ENCODE measurements around the gene TGFBR3.

TGFBR3 gene

GRCh38 chr1:91916811-91917460 is 31.0 kb upstream of the TGFBR3 start:
- Histone ChIP-seq H3K9me3 (ENCODE audit: control extremely low read depth in 1 of 5, control insufficient read depth in 4 of 5, insufficient read depth in 2 of 5, low read depth in 1 of 5, low read length in 4 of 5) (no peaks in the 10 kb centered on the region), H3K4me3 (ENCODE audit: control insufficient read depth in 1 of 7, extremely low read depth in 1 of 7, insufficient read depth in 4 of 7, low read depth in 2 of 7, low read length in 6 of 7) (no peak overlapping the region), H3K36me3 (ENCODE audit: control insufficient read depth in 4 of 4, insufficient read depth in 4 of 4, low read length in 3 of 4) (no peaks in the 10 kb centered on the region), H3K27me3 (replicated peaks in 2 of 5; ENCODE audit: control insufficient read depth in 4 of 5, insufficient read depth in 5 of 5, low read length in 4 of 5) (no peaks in the 10 kb centered on the region), H3K27ac (ENCODE audit: insufficient read depth in 1 of 2, low read depth in 1 of 2, low read length in 2 of 2, poor library complexity in 1 of 2, severe bottlenecking in 2 of 2) (no peak overlapping the region), H3K4me1 (ENCODE audit: control extremely low read depth in 1 of 4, control insufficient read depth in 4 of 4, insufficient read depth in 4 of 4, low read length in 3 of 4) (no peaks in the 10 kb centered on the region)
- no peak for DNase-seq
- WGBS (ENCODE audit: insufficient coverage), result 90% methylated on average over 2 of the region's 5 CpGs
- POLR2A ChIA-PET, result no interaction called here
- CTCF ChIA-PET, result interaction anchor here (0.5 to 1.1 kb wide), 5 partner anchors 12 to 404 kb away, joined by 3 to 4 read pairs (median 3); no protein-coding TSS in a partner anchor

- H3K4me1 ChIP-seq (ENCODE audit: control extremely low read depth in 1 of 4, control insufficient read depth in 4 of 4, insufficient read depth in 4 of 4, low read length in 3 of 4), result no peaks in the 10 kb centered on the region
- no peaks in the 10 kb centered on the region for H3K9me3 ChIP-seq (ENCODE audit: control extremely low read depth in 1 of 5, control insufficient read depth in 4 of 5, insufficient read depth in 2 of 5, low read depth in 1 of 5, low read length in 4 of 5)
- ChIA-PET POLR2A (no interaction called here), CTCF (no interaction called here)
- no peak overlapping the region for H3K4me3 ChIP-seq (ENCODE audit: control insufficient read depth in 1 of 7, extremely low read depth in 1 of 7, insufficient read depth in 4 of 7, low read depth in 2 of 7, low read length in 6 of 7)
- H3K36me3 ChIP-seq (ENCODE audit: control insufficient read depth in 4 of 4, insufficient read depth in 4 of 4, low read length in 3 of 4), result no peaks in the 10 kb centered on the region
- no peaks in the 10 kb centered on the region for H3K27me3 ChIP-seq (replicated peaks in 2 of 5; ENCODE audit: control insufficient read depth in 4 of 5, insufficient read depth in 5 of 5, low read length in 4 of 5)
- no CpG with 5 or more reads among the region's 4 CpGs for WGBS (ENCODE audit: insufficient coverage)
- H3K27ac ChIP-seq (ENCODE audit: insufficient read depth in 1 of 2, low read depth in 1 of 2, low read length in 2 of 2, poor library complexity in 1 of 2, severe bottlenecking in 2 of 2), result no peak overlapping the region
- DNase-seq, result no peak
These were observed 30.1 kb upstream of the TGFBR3 start for GRCh38 chr1:91916046-91916445.

DNA sequence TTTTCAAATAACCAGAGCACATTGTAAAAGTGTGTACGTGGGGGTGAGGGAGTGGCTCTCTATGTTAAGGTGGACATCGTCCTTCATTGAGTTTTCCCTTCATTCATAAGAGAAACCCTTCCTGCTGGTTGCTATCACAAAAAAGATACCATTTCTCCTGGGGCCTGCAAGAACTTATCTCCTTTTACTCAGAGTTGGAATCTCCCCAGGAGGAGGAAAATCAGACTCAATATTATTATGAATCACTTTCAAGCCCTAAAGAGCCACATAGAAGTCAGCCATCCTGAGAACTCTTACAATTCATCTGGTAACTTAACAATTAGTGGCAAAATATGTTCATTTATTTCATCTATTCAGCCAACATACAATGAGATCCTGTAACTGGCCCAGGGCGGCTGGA is 27.1 kb upstream of the TGFBR3 start:
- no CpG with 5 or more reads among the region's 3 CpGs for WGBS (ENCODE audit: insufficient coverage)
- Histone ChIP-seq H3K27ac (ENCODE audit: insufficient read depth in 1 of 2, low read depth in 1 of 2, low read length in 2 of 2, poor library complexity in 1 of 2, severe bottlenecking in 2 of 2) (no peak overlapping the region), H3K4me3 (ENCODE audit: control insufficient read depth in 1 of 7, extremely low read depth in 1 of 7, insufficient read depth in 4 of 7, low read depth in 2 of 7, low read length in 6 of 7) (no peak overlapping the region), H3K36me3 (ENCODE audit: control insufficient read depth in 4 of 4, insufficient read depth in 4 of 4, low read length in 3 of 4) (no peaks in the 10 kb centered on the region), H3K9me3 (ENCODE audit: control extremely low read depth in 1 of 5, control insufficient read depth in 4 of 5, insufficient read depth in 2 of 5, low read depth in 1 of 5, low read length in 4 of 5) (no peaks in the 10 kb centered on the region), H3K4me1 (ENCODE audit: control extremely low read depth in 1 of 4, control insufficient read depth in 4 of 4, insufficient read depth in 4 of 4, low read length in 3 of 4) (no peaks in the 10 kb centered on the region), H3K27me3 (replicated peaks in 2 of 5; ENCODE audit: control insufficient read depth in 4 of 5, insufficient read depth in 5 of 5, low read length in 4 of 5) (no peaks in the 10 kb centered on the region)
- DNase-seq, result no peak
- ChIA-PET CTCF (no interaction called here), POLR2A (no interaction called here)

DNA sequence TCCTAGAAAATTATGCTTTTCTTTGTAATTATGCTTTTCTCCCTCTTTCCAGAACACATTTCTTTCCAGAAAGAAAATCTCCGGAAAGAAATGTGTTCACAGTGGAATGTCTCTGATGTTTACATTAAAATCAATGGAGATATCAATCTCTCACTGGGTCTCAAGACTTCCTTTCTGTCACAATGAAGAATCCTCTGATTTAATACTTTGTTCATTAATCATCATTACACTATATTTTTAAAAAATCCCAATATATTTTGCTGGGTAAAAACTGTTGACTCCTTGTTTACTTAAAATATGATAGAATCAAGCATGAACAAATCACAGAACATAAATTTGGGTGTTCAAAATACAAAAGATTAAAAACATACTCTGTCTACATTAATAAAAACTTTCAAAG is 26.3 kb upstream of the TGFBR3 start:
- H3K27me3 ChIP-seq (replicated peaks in 2 of 5; ENCODE audit: control insufficient read depth in 4 of 5, insufficient read depth in 5 of 5, low read length in 4 of 5), result no peaks in the 10 kb centered on the region
- H3K9me3 ChIP-seq (ENCODE audit: control extremely low read depth in 1 of 5, control insufficient read depth in 4 of 5, insufficient read depth in 2 of 5, low read depth in 1 of 5, low read length in 4 of 5), result no peaks in the 10 kb centered on the region
- no peak overlapping the region for H3K27ac ChIP-seq (ENCODE audit: insufficient read depth in 1 of 2, low read depth in 1 of 2, low read length in 2 of 2, poor library complexity in 1 of 2, severe bottlenecking in 2 of 2)
- no peak overlapping the region for H3K4me3 ChIP-seq (ENCODE audit: control insufficient read depth in 1 of 7, extremely low read depth in 1 of 7, insufficient read depth in 4 of 7, low read depth in 2 of 7, low read length in 6 of 7)
- H3K36me3 ChIP-seq (ENCODE audit: control insufficient read depth in 4 of 4, insufficient read depth in 4 of 4, low read length in 3 of 4), result no peaks in the 10 kb centered on the region
- DNase-seq, result no peak
- CTCF ChIA-PET, result no interaction called here
- POLR2A ChIA-PET, result interaction anchor here (0.7 kb wide), 1 partner anchor 355 kb away, joined by 4 read pairs; no protein-coding TSS in a partner anchor
- no peaks in the 10 kb centered on the region for H3K4me1 ChIP-seq (ENCODE audit: control extremely low read depth in 1 of 4, control insufficient read depth in 4 of 4, insufficient read depth in 4 of 4, low read length in 3 of 4)
- WGBS (ENCODE audit: insufficient coverage), result no CpG with 5 or more reads among the region's 1 CpG

DNA sequence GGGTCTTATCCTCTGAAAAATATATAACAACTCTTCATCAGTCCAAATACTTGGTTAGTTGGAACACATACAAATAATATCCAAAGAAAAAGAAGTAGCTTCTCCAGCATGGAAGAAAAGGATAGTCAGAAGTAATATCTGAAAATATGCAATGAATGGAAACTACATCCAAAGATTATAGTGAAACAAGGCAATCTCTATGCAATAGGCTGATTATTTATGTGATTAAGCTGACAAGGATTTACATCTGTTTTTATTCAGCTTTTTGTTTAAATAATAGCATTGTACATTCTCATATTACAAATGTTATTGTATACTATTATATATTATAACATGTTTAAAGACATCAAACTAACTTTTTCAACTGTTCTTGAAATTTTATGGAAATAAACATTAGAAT is 15.3 kb upstream of the TGFBR3 start:
- CTCF ChIA-PET, result interaction anchor here (0.7 to 1.6 kb wide), 4 partner anchors 10 to 388 kb away, joined by 3 to 4 read pairs (median 4); no protein-coding TSS in a partner anchor
- Histone ChIP-seq H3K27ac (ENCODE audit: insufficient read depth in 1 of 2, low read depth in 1 of 2, low read length in 2 of 2, poor library complexity in 1 of 2, severe bottlenecking in 2 of 2) (no peak overlapping the region), H3K4me3 (ENCODE audit: control insufficient read depth in 1 of 7, extremely low read depth in 1 of 7, insufficient read depth in 4 of 7, low read depth in 2 of 7, low read length in 6 of 7) (no peak overlapping the region), H3K27me3 (replicated peaks in 2 of 5; ENCODE audit: control insufficient read depth in 4 of 5, insufficient read depth in 5 of 5, low read length in 4 of 5) (peaks cover 0 to 2% (median 0%) of the 10 kb centered on the region in 5 experiments), H3K9me3 (ENCODE audit: control extremely low read depth in 1 of 5, control insufficient read depth in 4 of 5, insufficient read depth in 2 of 5, low read depth in 1 of 5, low read length in 4 of 5) (no peaks in the 10 kb centered on the region), H3K4me1 (ENCODE audit: control extremely low read depth in 1 of 4, control insufficient read depth in 4 of 4, insufficient read depth in 4 of 4, low read length in 3 of 4) (no peaks in the 10 kb centered on the region), H3K36me3 (ENCODE audit: control insufficient read depth in 4 of 4, insufficient read depth in 4 of 4, low read length in 3 of 4) (no peaks in the 10 kb centered on the region)
- POLR2A ChIA-PET, result interaction anchor here (0.6 to 1.0 kb wide), 2 partner anchors 14 to 829 kb away, joined by 3 read pairs; no protein-coding TSS in a partner anchor
- DNase-seq, result no peak

DNA sequence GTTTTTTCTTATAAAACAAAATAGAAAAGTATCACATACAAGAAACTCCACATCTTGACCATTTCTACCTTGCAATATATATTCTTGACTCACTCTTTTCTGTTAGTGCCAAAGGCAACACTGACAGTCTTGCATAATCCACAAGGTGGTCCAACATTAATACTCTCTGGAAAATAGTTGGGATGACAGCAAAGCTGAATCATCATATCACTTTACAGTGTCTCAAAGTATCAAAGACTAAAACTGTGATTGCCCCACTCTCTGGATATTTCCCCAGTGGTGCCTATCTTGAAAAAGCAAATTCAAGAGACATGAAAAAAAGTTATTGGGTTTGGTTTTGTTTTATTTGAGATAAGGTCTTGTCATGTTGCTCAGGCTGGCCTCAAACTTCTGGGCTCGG is 14.6 kb upstream of the TGFBR3 start:
- POLR2A ChIA-PET, result interaction anchor here (1.0 kb wide), 1 partner anchor 830 kb away, joined by 3 read pairs; no protein-coding TSS in a partner anchor
- H3K27ac ChIP-seq (ENCODE audit: insufficient read depth in 1 of 2, low read depth in 1 of 2, low read length in 2 of 2, poor library complexity in 1 of 2, severe bottlenecking in 2 of 2), result no peak overlapping the region
- CTCF ChIA-PET, result interaction anchor here (1.2 to 1.6 kb wide), 2 partner anchors 17 to 387 kb away, joined by 4 read pairs; no protein-coding TSS in a partner anchor
- no peaks in the 10 kb centered on the region for H3K9me3 ChIP-seq (ENCODE audit: control extremely low read depth in 1 of 5, control insufficient read depth in 4 of 5, insufficient read depth in 2 of 5, low read depth in 1 of 5, low read length in 4 of 5)
- WGBS (ENCODE audit: insufficient coverage), result 100% methylated on average over 1 of the region's 1 CpG
- no peak for DNase-seq
- H3K27me3 ChIP-seq (replicated peaks in 2 of 5; ENCODE audit: control insufficient read depth in 4 of 5, insufficient read depth in 5 of 5, low read length in 4 of 5), result peaks cover 0 to 3% (median 0%) of the 10 kb centered on the region in 5 experiments
- H3K4me1 ChIP-seq (ENCODE audit: control extremely low read depth in 1 of 4, control insufficient read depth in 4 of 4, insufficient read depth in 4 of 4, low read length in 3 of 4), result no peaks in the 10 kb centered on the region
- H3K4me3 ChIP-seq (ENCODE audit: control insufficient read depth in 1 of 7, extremely low read depth in 1 of 7, insufficient read depth in 4 of 7, low read depth in 2 of 7, low read length in 6 of 7), result no peak overlapping the region
- no peaks in the 10 kb centered on the region for H3K36me3 ChIP-seq (ENCODE audit: control insufficient read depth in 4 of 4, insufficient read depth in 4 of 4, low read length in 3 of 4)

DNA sequence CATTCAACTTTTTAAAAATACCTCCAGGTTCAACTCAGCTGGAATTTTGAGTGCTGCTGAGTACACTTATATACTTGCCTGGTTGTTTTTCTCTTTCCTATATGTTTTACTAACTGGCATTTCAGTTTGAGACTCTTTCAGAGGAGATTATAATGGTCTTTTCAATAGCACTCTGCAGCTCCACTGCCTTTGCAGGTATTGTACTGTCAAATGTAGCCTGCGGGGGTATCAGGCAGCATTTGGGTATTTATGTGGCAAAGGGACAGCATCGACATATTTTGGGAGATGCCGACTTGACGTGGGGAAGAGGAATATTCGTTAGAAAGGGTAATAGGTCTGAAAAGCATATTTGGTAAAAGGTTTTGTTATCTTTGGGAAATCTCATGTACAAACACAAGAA is 11.1 kb upstream of the TGFBR3 start:
- CTCF ChIA-PET, result no interaction called here
- no peaks in the 10 kb centered on the region for H3K36me3 ChIP-seq (ENCODE audit: control insufficient read depth in 4 of 4, insufficient read depth in 4 of 4, low read length in 3 of 4)
- H3K9me3 ChIP-seq (ENCODE audit: control extremely low read depth in 1 of 5, control insufficient read depth in 4 of 5, insufficient read depth in 2 of 5, low read depth in 1 of 5, low read length in 4 of 5), result no peaks in the 10 kb centered on the region
- H3K27me3 ChIP-seq (replicated peaks in 2 of 5; ENCODE audit: control insufficient read depth in 4 of 5, insufficient read depth in 5 of 5, low read length in 4 of 5), result peaks cover 0 to 5% (median 2%) of the 10 kb centered on the region in 5 experiments
- DNase-seq, result no peak
- peaks cover 2 to 6% (median 4%) of the 10 kb centered on the region in 4 experiments for H3K4me1 ChIP-seq (ENCODE audit: control extremely low read depth in 1 of 4, control insufficient read depth in 4 of 4, insufficient read depth in 4 of 4, low read length in 3 of 4)
- 100% methylated on average over 2 of the region's 5 CpGs for WGBS (ENCODE audit: insufficient coverage)
- no peak overlapping the region for H3K27ac ChIP-seq (ENCODE audit: insufficient read depth in 1 of 2, low read depth in 1 of 2, low read length in 2 of 2, poor library complexity in 1 of 2, severe bottlenecking in 2 of 2)
- H3K4me3 ChIP-seq (ENCODE audit: control insufficient read depth in 1 of 7, extremely low read depth in 1 of 7, insufficient read depth in 4 of 7, low read depth in 2 of 7, low read length in 6 of 7), result no peak overlapping the region
- POLR2A ChIA-PET, result no interaction called here

All from common myeloid progenitor, CD34-positive (primary cell).